GM12878 (cell line): ENCODE data around the gene PHLDB3.

Source experiments
- CHD4 ChIP-seq: fragments of 200-600 bp; sonication (generic); IDR thresholded peaks from 2 replicates; pipeline ENCODE4 v1.6.1; 2016; ENCODE audit warnings: mild to moderate bottlenecking
- FOXM1 ChIP-seq: IDR thresholded peaks from 2 replicates; pipeline ENCODE4 v1.6.1; 2012; ENCODE audit warnings: low read depth, mild to moderate bottlenecking, inconsistent platforms, low read length, moderate library complexity
- POLR2A ChIP-seq: IDR thresholded peaks from 2 replicates; pipeline ENCODE4 v1.6.1; 2011; ENCODE audit warnings: low read depth, mild to moderate bottlenecking, low read length
- RAD51 ChIP-seq: fragments of 450-650 bp; IDR thresholded peaks from 2 replicates; pipeline ENCODE4 v1.6.1; 2016; ENCODE audit warnings: moderate library complexity, mild to moderate bottlenecking, inconsistent platforms
- RB1 ChIP-seq: fragments of 450-650 bp; formaldehyde crosslinking; IDR thresholded peaks from 2 replicates; pipeline ENCODE4 v1.6.1; 2017; ENCODE audit warnings: mild to moderate bottlenecking, borderline replicate concordance
- SIN3A ChIP-seq: IDR thresholded peaks from 2 replicates; pipeline ENCODE4 v1.6.1; 2012; ENCODE audit warnings: low read depth, low read length, improper control_type of control experiment
- TBL1XR1 ChIP-seq: IDR thresholded peaks from 2 replicates; pipeline ENCODE4 v1.6.1; 2012; ENCODE audit warnings: low read depth, low read length, improper control_type of control experiment
- YY1 ChIP-seq: IDR thresholded peaks from 2 replicates; pipeline ENCODE4 v1.6.1; 2011; ENCODE audit warnings: low read depth, mild to moderate bottlenecking, low read length
- TF ChIP-seq, protein P1 (sequence below), 3 experiments: IDR thresholded peaks in 2 of 3; conservative IDR thresholded peaks in 1 of 3; 2 replicates each; pipeline ENCODE4 v1.5.1; 2011; ENCODE audit warnings: low read depth in 3 of 3, low read length in 3 of 3, mild to moderate bottlenecking in 3 of 3, control low read depth in 2 of 3, moderate library complexity in 2 of 3, inconsistent platforms in 1 of 3, mixed read lengths in 1 of 3; ENCODE audit not compliant: control insufficient read depth in 2 of 3, insufficient read depth in 1 of 3; ENCODE audit errors: extremely low read depth in 1 of 3
- TF ChIP-seq, protein P2 (sequence below): IDR thresholded peaks from 2 replicates; pipeline ENCODE4 v1.6.1; 2012; ENCODE audit warnings: low read depth, low read length, improper control_type of control experiment

DNA sequence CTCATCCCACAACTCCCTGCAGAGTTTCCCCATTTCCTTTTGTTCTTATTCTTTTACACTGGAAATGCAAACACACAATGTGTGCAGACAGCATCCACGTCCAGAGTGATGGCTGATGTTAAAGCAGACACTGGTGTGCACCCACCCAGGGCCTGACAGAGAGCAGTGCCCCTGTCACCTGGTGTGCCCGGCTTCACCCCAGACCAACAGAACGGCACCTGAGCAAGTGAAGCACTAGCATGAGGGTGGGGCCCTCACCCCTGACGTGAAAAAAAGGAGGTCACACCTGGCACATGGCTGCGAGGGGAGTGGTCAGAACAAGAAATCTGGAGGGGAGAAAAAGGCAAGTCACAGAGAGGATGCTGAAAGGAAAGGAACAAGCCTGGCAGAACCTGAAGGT is 40.7 kb upstream of the PHLDB3 start:
- TF ChIP-seq, protein P1, sequence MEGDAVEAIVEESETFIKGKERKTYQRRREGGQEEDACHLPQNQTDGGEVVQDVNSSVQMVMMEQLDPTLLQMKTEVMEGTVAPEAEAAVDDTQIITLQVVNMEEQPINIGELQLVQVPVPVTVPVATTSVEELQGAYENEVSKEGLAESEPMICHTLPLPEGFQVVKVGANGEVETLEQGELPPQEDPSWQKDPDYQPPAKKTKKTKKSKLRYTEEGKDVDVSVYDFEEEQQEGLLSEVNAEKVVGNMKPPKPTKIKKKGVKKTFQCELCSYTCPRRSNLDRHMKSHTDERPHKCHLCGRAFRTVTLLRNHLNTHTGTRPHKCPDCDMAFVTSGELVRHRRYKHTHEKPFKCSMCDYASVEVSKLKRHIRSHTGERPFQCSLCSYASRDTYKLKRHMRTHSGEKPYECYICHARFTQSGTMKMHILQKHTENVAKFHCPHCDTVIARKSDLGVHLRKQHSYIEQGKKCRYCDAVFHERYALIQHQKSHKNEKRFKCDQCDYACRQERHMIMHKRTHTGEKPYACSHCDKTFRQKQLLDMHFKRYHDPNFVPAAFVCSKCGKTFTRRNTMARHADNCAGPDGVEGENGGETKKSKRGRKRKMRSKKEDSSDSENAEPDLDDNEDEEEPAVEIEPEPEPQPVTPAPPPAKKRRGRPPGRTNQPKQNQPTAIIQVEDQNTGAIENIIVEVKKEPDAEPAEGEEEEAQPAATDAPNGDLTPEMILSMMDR (IDR thresholded peaks at IDR 0.05 in 2 of 3, conservative IDR thresholded peaks at IDR 0.05 in 1 of 3; ENCODE audit: control insufficient read depth in 2 of 3, extremely low read depth in 1 of 3, insufficient read depth in 1 of 3, low read depth in 3 of 3, low read length in 3 of 3) = no peak
- TF ChIP-seq CHD4 (no peak), RB1 (no peak), TBL1XR1 (no peak), SIN3A (no peak), YY1 (no peak), POLR2A (no peak), FOXM1 (no peak), RAD51 (no peak)
- TF ChIP-seq, protein P2, sequence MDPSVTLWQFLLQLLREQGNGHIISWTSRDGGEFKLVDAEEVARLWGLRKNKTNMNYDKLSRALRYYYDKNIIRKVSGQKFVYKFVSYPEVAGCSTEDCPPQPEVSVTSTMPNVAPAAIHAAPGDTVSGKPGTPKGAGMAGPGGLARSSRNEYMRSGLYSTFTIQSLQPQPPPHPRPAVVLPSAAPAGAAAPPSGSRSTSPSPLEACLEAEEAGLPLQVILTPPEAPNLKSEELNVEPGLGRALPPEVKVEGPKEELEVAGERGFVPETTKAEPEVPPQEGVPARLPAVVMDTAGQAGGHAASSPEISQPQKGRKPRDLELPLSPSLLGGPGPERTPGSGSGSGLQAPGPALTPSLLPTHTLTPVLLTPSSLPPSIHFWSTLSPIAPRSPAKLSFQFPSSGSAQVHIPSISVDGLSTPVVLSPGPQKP = no peak
